GM11168 (cell line): ENCODE measurements around the gene SNRNP48.

Experiments used
- in situ Hi-C: fragments of 300-500 bp; cut with MboI; formaldehyde crosslinking; loops from one replicate; pipeline ENCODE4 v1.12.0; 2022; ENCODE audit warnings: low sequenced_read_pairs; ENCODE audit not compliant: unreplicated experiment

Gene SNRNP48

DNA sequence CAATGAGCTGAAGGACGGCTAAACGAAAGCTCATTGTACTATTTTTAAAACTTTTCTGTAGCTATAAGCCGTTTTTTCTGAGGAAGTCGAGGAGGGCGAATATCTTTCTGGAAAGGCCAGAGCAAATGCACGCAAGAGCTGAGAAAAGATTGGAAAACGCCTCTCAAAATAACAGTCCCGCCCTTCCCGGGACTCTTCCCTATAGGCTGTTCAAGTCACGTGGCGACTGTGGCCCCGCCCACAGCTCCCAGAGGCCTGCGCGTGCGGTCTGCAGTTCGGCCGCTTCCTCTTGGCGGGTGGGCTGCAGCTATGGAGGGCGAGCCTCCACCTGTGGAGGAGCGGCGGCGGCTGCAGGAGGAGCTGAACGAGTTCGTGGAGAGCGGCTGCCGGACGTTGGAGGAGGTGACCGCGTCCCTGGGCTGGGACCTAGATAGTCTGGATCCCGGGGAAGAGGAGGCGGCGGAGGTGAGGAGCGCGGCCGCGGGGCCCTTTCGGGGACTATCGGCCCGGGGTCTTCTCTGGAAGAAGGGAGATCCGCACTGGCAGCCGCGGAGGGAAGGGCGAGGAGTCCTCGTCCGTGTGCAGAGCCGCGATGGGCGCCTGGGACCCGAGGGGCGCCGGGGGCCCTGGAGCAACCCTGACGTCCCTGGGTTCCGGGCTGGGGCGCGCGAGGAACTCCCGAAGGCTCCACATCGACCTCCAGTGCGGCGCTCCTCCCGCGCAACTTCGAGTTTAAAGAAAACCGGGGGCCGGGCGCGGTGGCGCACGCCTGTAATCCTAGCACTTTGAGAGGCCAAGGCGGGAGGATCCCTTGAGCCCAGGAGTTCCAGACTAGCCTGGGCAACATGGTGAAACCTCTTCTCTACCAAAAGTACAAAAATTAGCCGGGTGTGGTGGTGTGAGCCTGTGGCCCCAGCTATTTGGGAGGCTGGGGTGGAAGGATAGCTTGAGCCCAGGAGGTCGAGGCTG is at the start of gene SNRNP48:
SNRNP48 (plus strand) TSS at position 250 of the 969 bp plus-strand sequence; CDS start at position 310, 60 bp downstream.
- in situ Hi-C loops: no loop called here

DNA sequence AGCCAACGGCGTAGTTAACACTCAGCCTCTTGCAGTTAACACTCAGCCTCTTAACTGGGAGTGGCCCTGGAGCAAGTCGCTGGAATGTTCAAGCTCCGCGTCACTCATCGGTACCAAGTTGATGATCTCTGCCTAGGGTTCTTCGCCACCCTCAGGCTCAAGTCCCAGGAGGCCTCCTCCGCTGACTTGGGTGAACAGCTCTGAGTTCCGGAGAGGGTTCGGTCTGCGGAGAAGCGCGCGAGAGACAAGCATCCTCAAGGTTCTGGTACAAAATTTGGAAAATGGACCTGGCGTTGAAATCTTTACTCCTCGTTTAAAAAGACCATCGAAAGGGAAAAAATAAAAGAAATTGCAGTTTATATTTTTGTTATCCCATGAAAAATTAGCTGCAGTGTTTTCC is 49.4 kb upstream of the SNRNP48 start:
- in situ Hi-C loops: no loop called here

GRCh38 chr6:7541175-7542064 is 48.6 kb upstream of the SNRNP48 start, which contains the start of gene DSP:
TSS of gene DSP (plus strand) at chr6:7541671. CDS start at chr6:7541916, 245 bp downstream.
- in situ Hi-C loops: no loop called here

GRCh38 chr6:7542065-7542873 is 47.7 kb upstream of the SNRNP48 start:
- in situ Hi-C loops: no loop called here

DNA sequence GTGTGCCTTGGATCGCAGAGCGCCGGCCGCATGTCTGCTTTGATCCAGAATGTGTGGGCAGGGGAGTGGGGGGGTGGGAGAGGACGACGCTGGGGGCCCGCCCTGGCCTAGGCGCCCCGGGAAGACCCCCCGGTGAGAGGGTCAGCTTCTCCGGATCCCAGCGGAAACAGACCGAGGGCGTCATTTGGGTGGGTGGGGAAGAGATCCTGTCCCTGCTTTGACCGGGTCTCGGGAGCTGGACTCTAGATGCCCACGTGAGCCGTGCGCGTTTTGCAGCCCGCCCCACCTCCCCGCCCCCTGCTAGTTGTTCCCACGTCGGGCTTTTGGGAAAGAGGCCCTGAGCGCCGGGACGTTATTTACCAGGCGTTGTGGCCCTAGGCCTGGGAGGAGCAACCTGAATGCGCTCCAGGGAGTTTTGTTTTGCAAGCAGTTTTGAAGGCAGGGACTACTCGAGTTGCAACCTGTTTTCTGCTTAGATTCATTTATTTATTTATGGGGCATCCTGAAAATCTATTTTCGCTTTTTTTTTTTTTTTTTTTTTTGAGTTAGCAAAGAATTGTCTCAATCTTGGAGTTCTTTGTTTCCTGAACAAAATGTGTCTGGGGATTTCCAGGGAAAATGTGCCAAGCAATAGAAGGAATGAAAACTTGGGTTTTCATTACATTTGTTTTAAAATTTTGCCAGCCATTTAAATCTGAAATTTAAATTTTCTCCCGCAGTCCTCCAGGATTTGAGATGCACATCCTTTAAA is 46.9 kb upstream of the SNRNP48 start:
- in situ Hi-C loops: no loop called here

DNA sequence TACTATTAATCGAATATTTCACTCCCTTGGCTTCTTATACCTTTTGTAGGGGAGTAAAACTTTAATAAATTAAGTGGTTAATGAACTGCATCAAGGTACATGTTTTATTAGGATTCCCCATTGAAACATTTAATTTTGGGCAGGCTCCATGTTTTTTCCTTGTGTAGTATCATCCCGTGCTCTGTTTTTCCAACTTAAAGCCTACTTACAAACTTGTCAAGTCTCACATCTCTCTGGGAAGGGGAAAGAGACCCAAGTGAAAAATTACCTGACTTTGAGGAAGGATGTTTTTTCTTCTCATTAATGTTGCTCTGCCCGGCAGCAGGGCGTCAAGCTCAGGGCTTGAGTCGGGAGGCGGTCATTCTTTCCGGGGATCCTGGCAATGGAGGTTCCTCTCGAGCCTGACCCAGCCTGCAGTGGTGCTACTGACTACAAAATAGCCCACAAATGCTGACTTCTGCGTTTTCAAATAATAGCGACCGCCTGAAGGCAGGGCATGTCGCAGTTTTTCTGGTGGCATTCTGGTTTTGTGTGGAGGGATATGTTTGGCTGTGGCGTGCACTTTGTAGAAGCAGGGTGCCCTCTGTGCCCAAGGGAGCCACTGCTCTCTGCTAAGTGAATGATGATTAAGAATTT is 46.1 kb upstream of the SNRNP48 start:
- in situ Hi-C loops: no loop called here

DNA sequence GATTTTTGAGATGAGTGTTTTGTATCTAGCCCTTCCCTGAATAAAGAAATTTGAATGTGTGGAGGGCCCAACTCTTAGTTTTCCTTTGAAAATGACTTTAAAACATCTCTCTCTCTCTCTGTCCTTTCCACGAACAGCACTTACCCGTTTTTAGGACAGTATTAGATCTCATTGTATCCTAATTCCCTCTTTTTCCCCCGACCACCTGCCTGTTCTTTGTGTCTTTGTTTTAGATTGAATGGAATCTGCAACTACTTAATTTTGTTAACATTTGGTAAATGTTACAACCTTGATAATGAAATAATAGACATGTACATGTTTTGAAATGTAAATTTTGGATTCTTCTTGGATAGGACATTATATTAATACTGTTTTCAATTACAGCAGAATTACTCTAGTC is 45.4 kb upstream of the SNRNP48 start:
- in situ Hi-C loops: no loop called here

DNA sequence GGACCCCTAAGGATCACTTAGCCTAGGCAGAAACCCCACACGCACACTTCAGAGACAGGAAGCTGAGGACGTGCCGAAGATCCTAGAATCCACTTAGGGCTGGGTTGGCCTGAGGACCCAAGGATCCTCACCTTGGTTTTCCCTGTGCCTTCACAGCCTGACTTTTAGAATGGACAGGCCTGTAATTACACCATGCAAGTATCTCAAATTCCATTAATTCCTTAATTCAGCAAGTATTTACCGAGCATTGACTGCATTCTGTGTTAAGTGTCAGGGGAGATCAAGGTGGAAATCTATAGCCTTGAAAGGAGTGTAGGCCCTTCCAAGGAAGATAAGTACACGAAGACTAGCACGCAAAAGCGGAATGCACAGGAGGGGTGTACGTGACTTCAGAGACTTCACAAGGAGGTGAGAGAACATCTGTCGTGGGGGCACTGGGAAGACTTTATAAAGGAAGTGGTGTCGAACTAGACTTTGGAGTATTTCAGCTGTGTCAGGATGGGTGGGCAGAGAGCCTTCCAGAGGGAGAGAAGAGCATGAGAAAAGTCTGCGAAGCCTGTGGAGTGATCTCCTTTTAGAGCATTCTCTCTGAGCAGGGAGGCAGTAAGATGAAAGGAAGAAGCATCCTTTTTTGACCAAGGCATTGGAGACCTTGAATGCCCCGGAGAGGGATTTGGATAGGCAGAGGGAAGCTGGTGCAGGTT is 44.5 kb upstream of the SNRNP48 start:
- in situ Hi-C loops: no loop called here

DNA sequence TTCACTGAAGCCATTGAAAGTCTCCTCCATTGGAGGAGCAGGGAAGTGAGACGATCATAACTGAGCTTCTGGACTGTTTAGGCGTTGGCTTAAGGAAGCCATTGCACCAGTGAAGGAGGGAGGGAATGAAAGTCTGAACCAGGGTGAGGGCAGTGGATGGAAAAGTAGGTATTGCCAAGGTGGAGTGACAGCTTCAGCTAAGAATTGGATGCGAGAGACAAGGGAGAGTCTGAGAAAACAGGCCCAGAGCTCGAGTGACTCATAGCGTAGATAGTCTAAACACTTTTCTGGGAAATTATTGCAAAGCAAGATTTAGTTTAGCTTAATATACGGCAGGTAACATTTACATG is 44.0 kb upstream of the SNRNP48 start:
- in situ Hi-C loops: no loop called here

- in situ Hi-C loops: no loop called here
These were observed 43.6 kb upstream of the SNRNP48 start for GRCh38 chr6:7546383-7546782.

GRCh38 chr6:7546896-7547295 is 43.1 kb upstream of the SNRNP48 start:
- in situ Hi-C loops: no loop called here

GRCh38 chr6:7547315-7547714 is 42.7 kb upstream of the SNRNP48 start:
- in situ Hi-C loops: no loop called here

DNA sequence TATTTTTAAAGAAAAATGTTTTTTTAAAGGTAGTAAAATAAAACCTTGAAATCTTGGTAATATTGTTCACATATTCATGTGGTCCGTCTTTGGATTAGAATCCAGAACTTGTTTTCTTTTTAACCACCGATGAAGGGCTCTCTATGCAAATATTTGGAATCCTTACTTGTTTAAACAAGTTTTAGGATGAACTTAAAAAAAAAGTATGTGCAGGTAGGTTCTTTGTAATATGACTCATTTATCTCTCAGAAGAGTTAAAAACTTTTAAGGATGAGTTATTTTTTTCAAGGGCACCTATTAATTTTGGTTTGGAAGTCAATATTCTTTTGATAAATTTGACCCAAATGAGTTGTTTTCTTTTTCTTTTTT is 39.6 kb upstream of the SNRNP48 start:
- in situ Hi-C loops: no loop called here

DNA sequence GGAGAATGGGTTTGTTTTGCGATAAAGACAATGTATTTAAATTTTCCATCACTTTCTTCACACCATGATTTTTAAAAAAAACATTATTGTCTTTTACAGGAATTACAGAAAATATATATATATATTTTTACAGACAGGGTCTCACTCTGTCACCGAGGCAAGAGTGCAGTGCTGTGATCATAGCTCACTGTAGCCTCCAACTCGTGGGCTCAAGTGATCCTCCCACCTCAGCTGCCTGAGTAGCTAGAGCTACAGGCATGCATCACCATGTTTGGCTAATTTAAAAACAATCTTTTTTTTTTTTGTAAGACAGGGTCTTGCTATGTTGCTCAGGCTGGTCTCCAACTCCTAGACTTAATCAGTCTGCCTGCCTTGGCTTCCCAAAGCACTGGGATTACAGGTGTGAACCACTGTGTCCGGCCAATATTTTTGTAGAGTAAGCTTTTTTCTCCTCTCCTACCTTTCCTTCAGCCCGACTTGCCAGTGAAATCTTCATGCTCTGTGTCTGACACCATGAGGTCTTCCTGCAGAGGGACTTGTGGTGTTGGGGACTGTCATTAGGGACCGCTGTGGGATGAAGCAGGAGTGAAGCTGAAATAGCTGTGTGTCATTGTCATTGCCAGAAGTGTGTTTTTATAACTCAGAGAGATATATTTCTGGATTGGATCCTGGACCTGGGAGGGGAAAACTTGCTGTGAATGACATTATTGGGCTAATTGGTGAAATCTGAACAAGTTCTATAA is 35.3 kb upstream of the SNRNP48 start:
- in situ Hi-C loops: no loop called here

GRCh38 chr6:7555671-7556070 is 34.3 kb upstream of the SNRNP48 start:
- in situ Hi-C loops: no loop called here

- in situ Hi-C loops: no loop called here
These were observed 33.4 kb upstream of the SNRNP48 start for GRCh38 chr6:7556394-7557106.

DNA sequence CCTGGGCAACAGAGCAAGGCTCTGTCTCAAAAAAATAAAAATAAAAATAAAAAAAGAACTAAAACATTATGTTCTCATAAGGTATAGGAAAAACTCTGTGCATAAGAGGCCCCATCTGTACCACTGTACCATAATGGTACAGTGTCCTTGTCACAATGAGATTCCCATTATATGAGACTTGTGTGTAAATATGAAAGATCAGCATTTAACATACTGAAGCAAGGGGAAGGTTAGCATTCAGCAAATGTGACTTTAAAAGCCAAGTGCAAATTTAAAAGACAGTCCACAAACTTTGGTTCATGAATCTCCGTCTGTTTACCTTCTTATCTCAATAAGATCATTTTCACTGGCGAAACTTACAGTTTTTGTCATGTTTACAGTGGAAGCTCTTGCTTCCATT is 32.3 kb upstream of the SNRNP48 start:
- in situ Hi-C loops: no loop called here
